ENCODE data around the gene MEGF10. TPM values are rescaled to one million over a fixed set of nuclear protein-coding genes. Genes with fewer than 3 reads are reported as not detected.

The MEGF10 gene
- total RNA-seq, 4 donors from 2014 or later, result 0.57 to 6.0 (median 4.3) TPM

DNA sequence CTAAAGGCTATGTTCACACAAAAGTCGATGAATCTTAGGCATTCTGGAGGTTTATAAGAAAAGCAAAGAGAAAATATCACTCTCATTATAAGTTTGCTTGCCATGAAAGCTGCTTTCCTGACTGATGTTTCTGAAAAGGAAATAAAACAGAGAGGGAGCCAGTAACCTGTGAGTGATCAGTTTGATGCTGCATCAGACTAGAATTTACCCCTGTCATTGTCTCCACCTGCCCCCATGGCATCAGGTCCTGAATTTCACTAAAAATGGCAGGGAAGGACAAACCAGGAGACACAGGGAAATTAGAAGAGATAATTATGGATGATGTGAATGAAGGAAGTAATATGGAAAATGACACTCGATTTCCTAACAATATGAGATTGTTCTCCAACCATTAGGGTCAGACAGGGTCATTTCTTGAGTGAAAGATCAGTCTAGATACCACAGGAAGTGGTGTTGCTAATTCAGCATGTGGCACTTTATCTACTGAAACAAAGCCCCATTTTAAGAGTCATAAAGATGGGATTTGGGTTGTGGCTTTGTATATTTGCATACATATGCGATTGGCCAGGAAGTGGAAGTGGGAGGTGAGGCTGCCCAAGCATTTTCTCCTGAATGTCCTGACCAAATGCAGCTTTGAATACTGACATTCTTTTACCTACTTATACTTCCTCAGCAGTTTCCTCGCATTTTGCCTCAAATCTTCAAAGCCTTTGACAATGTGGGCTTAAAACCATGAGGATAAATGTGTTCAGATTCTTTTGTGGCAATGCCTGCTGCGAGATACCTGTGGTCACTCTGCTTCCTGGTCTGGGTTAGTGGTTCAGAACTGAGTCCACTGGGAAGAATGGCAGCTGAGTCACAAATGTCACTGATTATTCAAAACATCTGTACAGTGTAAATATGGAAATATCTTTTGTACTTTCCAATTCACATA, 29.7 kb downstream of the MEGF10 start:
- 48 to 58% methylated on average over 5 of the region's 5 CpGs for WGBS, 2 donors

DNA sequence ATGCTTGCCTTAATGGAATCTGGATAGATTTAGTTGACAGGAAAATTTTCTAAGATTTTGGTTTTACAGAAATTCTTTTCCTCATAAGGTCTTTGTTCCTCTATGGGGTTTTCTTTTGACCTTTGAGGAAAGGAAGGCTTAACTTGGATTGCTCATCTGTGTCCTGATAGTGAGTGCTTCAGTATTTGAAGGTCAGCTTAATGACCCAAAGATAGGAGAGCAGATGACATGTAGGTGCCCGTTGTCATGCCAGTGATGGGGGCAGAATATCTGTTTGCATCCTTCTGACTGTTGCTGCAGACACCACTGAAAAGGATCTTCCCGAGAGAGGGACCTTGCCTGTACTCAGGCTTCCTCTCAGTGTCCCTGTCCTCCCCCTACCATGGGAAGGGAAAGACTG, 30.9 kb downstream of the MEGF10 start:
- TF ChIP-seq POLR2A (IDR thresholded peaks at IDR 0.05), result no peak
- TF ChIP-seq, protein P1, sequence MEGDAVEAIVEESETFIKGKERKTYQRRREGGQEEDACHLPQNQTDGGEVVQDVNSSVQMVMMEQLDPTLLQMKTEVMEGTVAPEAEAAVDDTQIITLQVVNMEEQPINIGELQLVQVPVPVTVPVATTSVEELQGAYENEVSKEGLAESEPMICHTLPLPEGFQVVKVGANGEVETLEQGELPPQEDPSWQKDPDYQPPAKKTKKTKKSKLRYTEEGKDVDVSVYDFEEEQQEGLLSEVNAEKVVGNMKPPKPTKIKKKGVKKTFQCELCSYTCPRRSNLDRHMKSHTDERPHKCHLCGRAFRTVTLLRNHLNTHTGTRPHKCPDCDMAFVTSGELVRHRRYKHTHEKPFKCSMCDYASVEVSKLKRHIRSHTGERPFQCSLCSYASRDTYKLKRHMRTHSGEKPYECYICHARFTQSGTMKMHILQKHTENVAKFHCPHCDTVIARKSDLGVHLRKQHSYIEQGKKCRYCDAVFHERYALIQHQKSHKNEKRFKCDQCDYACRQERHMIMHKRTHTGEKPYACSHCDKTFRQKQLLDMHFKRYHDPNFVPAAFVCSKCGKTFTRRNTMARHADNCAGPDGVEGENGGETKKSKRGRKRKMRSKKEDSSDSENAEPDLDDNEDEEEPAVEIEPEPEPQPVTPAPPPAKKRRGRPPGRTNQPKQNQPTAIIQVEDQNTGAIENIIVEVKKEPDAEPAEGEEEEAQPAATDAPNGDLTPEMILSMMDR (IDR thresholded peaks at IDR 0.05), result no peak
- WGBS, 2 donors, result 86 to 87% methylated on average over 2 of the region's 2 CpGs
- intact Hi-C loops (cut with DNase I; ENCODE audit: low total_unique reads), result no loop called here
- no peak overlapping the region for H3K4me3 ChIP-seq (ENCODE audit: low read depth, poor library complexity, severe bottlenecking)
- no peak for DNase-seq (ENCODE audit: low spot score in 2 of 2)

More for the DNA sequence above, 29.7 kb downstream of the MEGF10 start:
- intact Hi-C loops (cut with DNase I; ENCODE audit: low total_unique reads), result no loop called here
- TF ChIP-seq, protein P1 (IDR thresholded peaks at IDR 0.05), result no peak
- TF ChIP-seq POLR2A (IDR thresholded peaks at IDR 0.05), result no peak
- H3K4me3 ChIP-seq (ENCODE audit: low read depth, poor library complexity, severe bottlenecking), result no peak overlapping the region
- no peak for DNase-seq (ENCODE audit: low spot score in 2 of 2)

DNA sequence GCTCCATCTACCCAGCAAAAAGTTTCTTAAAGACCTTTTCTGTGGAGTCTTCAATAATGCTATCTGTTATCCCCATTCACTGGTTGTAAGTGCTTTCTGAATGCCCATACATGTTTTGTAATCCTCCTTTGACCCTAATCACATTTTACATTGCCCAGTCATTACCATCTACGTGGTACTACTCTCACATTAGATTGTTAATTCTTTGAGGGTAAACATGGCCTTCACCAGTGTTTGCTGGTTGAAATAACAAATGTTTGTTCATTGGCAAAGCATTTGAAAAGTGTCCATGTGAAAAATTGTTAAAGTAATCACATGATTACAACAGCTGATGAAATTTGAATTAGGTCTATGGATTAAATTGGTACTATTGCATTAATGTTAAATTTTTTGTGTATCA, 31.8 kb downstream of the MEGF10 start:
- intact Hi-C loops (cut with DNase I; ENCODE audit: low total_unique reads), result no loop called here
- DNase-seq (ENCODE audit: low spot score in 2 of 2), result no peak
- 78 to 89% methylated on average over 1 of the region's 1 CpG for WGBS, 2 donors
- no peak overlapping the region for H3K4me3 ChIP-seq (ENCODE audit: low read depth, poor library complexity, severe bottlenecking)
- TF ChIP-seq, protein P1 (IDR thresholded peaks at IDR 0.05), result no peak
- TF ChIP-seq POLR2A (IDR thresholded peaks at IDR 0.05), result no peak

DNA sequence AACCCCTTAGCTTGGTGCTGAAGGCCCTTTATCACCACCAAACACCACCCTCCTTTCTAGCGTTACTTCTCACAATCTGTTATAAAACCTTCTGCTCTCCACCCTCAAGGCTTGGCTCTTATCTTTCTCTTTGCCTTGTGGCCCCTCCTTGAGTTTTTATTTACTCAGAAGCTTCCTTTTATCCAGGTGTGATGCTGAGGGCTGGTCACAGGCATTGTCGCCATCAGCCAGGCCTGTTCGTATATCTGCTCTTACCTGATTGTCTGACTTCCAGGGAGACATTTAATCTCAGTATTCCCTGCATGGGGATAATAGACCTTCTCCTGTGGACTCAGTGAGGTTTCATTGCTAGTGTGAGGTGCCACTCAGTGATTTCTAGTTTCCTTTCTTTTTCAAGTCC, 34.2 kb downstream of the MEGF10 start:
- no peak for TF ChIP-seq POLR2A (IDR thresholded peaks at IDR 0.05)
- TF ChIP-seq, protein P1 (IDR thresholded peaks at IDR 0.05), result no peak
- DNase-seq (ENCODE audit: low spot score in 2 of 2), result no peak
- no peak overlapping the region for H3K4me3 ChIP-seq (ENCODE audit: low read depth, poor library complexity, severe bottlenecking)
- intact Hi-C loops (cut with DNase I; ENCODE audit: low total_unique reads), result no loop called here
- 86 to 88% methylated on average over 3 of the region's 3 CpGs for WGBS, 2 donors

DNA sequence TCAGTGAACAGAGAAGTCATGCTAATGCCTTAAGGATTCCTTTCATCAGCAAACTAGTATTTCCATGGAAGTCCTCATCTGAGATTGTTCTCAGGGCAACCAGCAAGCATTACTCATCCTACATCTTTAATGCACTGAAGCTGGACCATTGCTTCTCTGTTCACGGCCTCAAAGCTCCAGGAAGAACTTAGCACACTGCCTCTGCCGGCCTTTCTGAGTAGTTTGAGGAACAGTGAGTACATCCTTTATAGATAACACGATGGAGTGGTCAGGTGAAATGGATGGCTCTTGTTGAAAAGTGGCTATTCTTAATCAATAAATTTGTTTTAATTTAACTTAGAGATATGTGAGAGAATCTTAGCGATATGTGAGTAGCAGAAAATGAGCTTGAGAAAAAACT, 35.8 kb downstream of the MEGF10 start:
- no peak for DNase-seq (ENCODE audit: low spot score in 2 of 2)
- intact Hi-C loops (cut with DNase I; ENCODE audit: low total_unique reads), result no loop called here
- H3K4me3 ChIP-seq (ENCODE audit: low read depth, poor library complexity, severe bottlenecking), result no peak overlapping the region
- WGBS, 2 donors, result 67 to 70% methylated on average over 4 of the region's 4 CpGs
- TF ChIP-seq POLR2A (IDR thresholded peaks at IDR 0.05), result no peak
- TF ChIP-seq, protein P1 (IDR thresholded peaks at IDR 0.05), result no peak
